HepG2 (cell line): Measurements from ENCODE around the gene DOCK10. TPM values are rescaled to one million over a fixed set of nuclear protein-coding genes. Genes with fewer than 3 reads are reported as not detected.

ENCODE experiments used
- ATM ChIP-seq: fragments of 450-650 bp; IDR thresholded peaks from 2 replicates; pipeline ENCODE4 v1.7.1; 2017; ENCODE audit warnings: mild to moderate bottlenecking, borderline replicate concordance
- CENPX ChIP-seq: sonication (generic); formaldehyde crosslinking; IDR thresholded peaks from 2 replicates; pipeline ENCODE4 v1.9.0; 2021; ENCODE audit warnings: mild to moderate bottlenecking, missing genetic modification reagents, moderate library complexity
- POGK ChIP-seq: sonication (generic); formaldehyde crosslinking; conservative IDR thresholded peaks from 2 replicates; pipeline ENCODE4 v1.8.0; 2022; ENCODE audit warnings: mild to moderate bottlenecking, moderate library complexity, missing genetic modification reagents
- REST ChIP-seq, 2 experiments: IDR thresholded peaks; 2 replicates each; pipeline ENCODE4 v1.6.1; 2011 to 2012; ENCODE audit warnings: low read length in 2 of 2, borderline replicate concordance in 1 of 2, low read depth in 1 of 2, mild to moderate bottlenecking in 1 of 2, moderate library complexity in 1 of 2
- TEAD3 ChIP-seq: optimal IDR thresholded peaks from 2 replicates; pipeline ENCODE3; 2016; ENCODE audit warnings: borderline replicate concordance
- ZNF281 ChIP-seq: sonication (generic); formaldehyde crosslinking; IDR thresholded peaks from 2 replicates; pipeline ENCODE4 v1.4.0; 2020; ENCODE audit warnings: missing genetic modification reagents, borderline replicate concordance
- ZNF75D ChIP-seq: sonication (generic); formaldehyde crosslinking; IDR thresholded peaks from 2 replicates; pipeline ENCODE4 v1.8.1; 2023; ENCODE audit warnings: missing genetic modification reagents, mild to moderate bottlenecking, borderline replicate concordance
- polyA plus RNA-seq, 8 experiments: library from polyadenylated mRNA; depleted of rRNA in 3 of 8; stranded (reverse) in 7 of 8; unstranded in 1 of 8; fragments of >200 nt; fragmentation: Illumina TruSeq in 4 of 8; extraction: Trizol in 4 of 8; gene quantifications; 2 replicates each; pipeline versions ENCODE4 v1.2.1 to v1.2.3, GENCODE V29; 2011 to 2016; ENCODE audit warnings: low read depth in 4 of 8, missing spikeins in 1 of 8, mixed read lengths in 1 of 8; ENCODE audit not compliant: insufficient read depth in 1 of 8
- total RNA-seq, 5 experiments: library from RNA; depleted of rRNA; stranded (reverse); fragments of >200 nt; fragmentation: Illumina TruSeq; extraction: Trizol; gene quantifications; 2 replicates each; pipeline ENCODE4 v1.2.3, GENCODE V29; 2016; ENCODE audit warnings: low read depth in 1 of 5
- TF ChIP-seq, protein P1 (sequence below): sonication (generic); formaldehyde crosslinking; IDR thresholded peaks from 2 replicates; pipeline ENCODE4 v1.5.0; 2020; ENCODE audit warnings: mild to moderate bottlenecking, missing genetic modification reagents

The DOCK10 gene
- total and polyA plus RNA-seq, 2 of the 13 experiments (the other 11 are each of a cell fraction or from before 2014, with no cell fraction given), result not detected

DNA sequence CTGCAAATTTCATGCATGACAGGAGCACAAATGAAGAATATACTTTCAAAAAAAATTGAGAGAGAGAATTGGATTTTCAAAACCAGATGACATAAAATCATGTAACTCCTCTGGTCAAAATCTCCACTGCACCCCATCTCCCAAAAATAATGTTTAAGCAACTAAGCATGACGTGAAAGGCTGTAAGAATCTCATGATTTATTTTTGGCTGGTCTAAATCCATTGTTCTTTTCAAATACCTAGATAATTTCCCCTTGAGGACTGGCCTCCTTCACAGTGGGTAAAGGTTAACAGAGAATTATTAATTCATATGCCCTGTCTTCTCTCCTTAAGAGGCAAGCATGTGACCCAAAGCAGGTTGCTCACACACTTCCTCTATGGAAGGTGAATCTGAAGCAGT lies 224.6 kb downstream of the DOCK10 start (continued):
- no peak for TF ChIP-seq ZNF281 (CRISPR knock-in tag)
- TF ChIP-seq, protein P1, sequence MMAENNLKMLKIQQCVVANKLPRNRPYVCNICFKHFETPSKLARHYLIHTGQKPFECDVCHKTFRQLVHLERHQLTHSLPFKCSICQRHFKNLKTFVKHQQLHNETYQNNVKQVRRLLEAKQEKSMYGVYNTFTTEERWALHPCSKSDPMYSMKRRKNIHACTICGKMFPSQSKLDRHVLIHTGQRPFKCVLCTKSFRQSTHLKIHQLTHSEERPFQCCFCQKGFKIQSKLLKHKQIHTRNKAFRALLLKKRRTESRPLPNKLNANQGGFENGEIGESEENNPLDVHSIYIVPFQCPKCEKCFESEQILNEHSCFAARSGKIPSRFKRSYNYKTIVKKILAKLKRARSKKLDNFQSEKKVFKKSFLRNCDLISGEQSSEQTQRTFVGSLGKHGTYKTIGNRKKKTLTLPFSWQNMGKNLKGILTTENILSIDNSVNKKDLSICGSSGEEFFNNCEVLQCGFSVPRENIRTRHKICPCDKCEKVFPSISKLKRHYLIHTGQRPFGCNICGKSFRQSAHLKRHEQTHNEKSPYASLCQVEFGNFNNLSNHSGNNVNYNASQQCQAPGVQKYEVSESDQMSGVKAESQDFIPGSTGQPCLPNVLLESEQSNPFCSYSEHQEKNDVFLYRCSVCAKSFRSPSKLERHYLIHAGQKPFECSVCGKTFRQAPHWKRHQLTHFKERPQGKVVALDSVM (CRISPR knock-in tag), result no peak
- no peak for TF ChIP-seq POGK (CRISPR knock-in tag)
- no peak for TF ChIP-seq REST (IDR thresholded peaks at IDR 0.05; ENCODE audit: borderline replicate concordance in 1 of 2, low read depth in 1 of 2, low read length in 2 of 2)
- TF ChIP-seq TEAD3 (CRISPR knock-in tag), result no peak
- no peak for TF ChIP-seq ZNF75D (CRISPR knock-in tag)
- TF ChIP-seq CENPX, result no peak
- no peak for TF ChIP-seq ATM
- TF ChIP-seq, all 625 proteins: peak for 0
